Glomerular visceral epithelial cell (primary cell): ENCODE data around the gene HAND1.

ENCODE experiments used
- DNase-seq: peaks from one replicate; pipeline ENCODE4 v3.0.0-alpha.2; 2016; ENCODE audit errors: extremely low spot score

Gene HAND1

GRCh38 chr5:154506049-154506715, 28.2 kb upstream of the HAND1 start:
- no peak for DNase-seq

GRCh38 chr5:154505567-154505966, 27.5 kb upstream of the HAND1 start:
- DNase-seq = no peak

GRCh38 chr5:154503698-154504039, 25.6 kb upstream of the HAND1 start:
- DNase-seq = no peak

GRCh38 chr5:154502180-154502579, 24.2 kb upstream of the HAND1 start:
- DNase-seq = no peak

- DNase-seq = no peak
Measured at GRCh38 chr5:154501566-154501965, 23.5 kb upstream of the HAND1 start.

- no peak for DNase-seq
Measured at GRCh38 chr5:154498994-154499393, 21.0 kb upstream of the HAND1 start.

- no peak for DNase-seq
Measured at GRCh38 chr5:154498591-154498990, 20.6 kb upstream of the HAND1 start.

- no peak for DNase-seq
Measured at GRCh38 chr5:154494036-154494435, 16.0 kb upstream of the HAND1 start.

- no peak for DNase-seq
Measured at GRCh38 chr5:154493274-154493673, 15.2 kb upstream of the HAND1 start.

- no peak for DNase-seq
Measured at GRCh38 chr5:154491941-154492340, 13.9 kb upstream of the HAND1 start.

- no peak for DNase-seq
Measured at GRCh38 chr5:154487541-154487940, 9.5 kb upstream of the HAND1 start.

- DNase-seq = no peak
Measured at GRCh38 chr5:154486427-154486866, 8.4 kb upstream of the HAND1 start.

GRCh38 chr5:154485850-154486426, 7.9 kb upstream of the HAND1 start:
- no peak for DNase-seq

GRCh38 chr5:154485096-154485491, 7.1 kb upstream of the HAND1 start:
- no peak for DNase-seq

- DNase-seq = no peak
Measured at GRCh38 chr5:154484393-154485095, 6.5 kb upstream of the HAND1 start.

GRCh38 chr5:154483654-154484392, 5.8 kb upstream of the HAND1 start:
- DNase-seq = no peak

GRCh38 chr5:154482528-154483449, 4.8 kb upstream of the HAND1 start:
- no peak for DNase-seq

- DNase-seq = no peak
Measured at GRCh38 chr5:154481584-154482381, 3.8 kb upstream of the HAND1 start.

- no peak for DNase-seq
Measured at GRCh38 chr5:154480847-154481246, 2.8 kb upstream of the HAND1 start.

GRCh38 chr5:154479944-154480750, 2.1 kb upstream of the HAND1 start:
- DNase-seq = no peak
